ENCODE results near the gene IRGM. TPM values are rescaled to one million over a fixed set of nuclear protein-coding genes. Genes with fewer than 3 reads are reported as not detected.

The IRGM gene
- total and polyA plus RNA-seq, 2 experiments from 2014 or later: not detected

GRCh38 chr5:150860246-150860821 lies 14.0 kb downstream of the IRGM start:
- H3K9me3 ChIP-seq (ENCODE audit: low read depth): no peaks in the 10 kb centered on the region
- 65% methylated on average over 2 of the region's 2 CpGs for WGBS (ENCODE audit: low lambda C conversion rate, missing lambda C conversion rate)
- no peaks in the 10 kb centered on the region for H3K36me3 ChIP-seq (replicated peaks; ENCODE audit: insufficient read depth, low read depth)
- H3K9me2 ChIP-seq (replicated peaks; ENCODE audit: insufficient read depth): no peaks in the 10 kb centered on the region
- no peak overlapping the region for H2AFZ ChIP-seq
- no peak overlapping the region for H3K27ac ChIP-seq
- TF ChIP-seq EZH2 (IDR thresholded peaks at IDR 0.05; ENCODE audit: borderline replicate concordance) (no peak), EZH2phosphoT487 (IDR thresholded peaks at IDR 0.05; ENCODE audit: low read depth, severe bottlenecking, unreplicated experiment) (no peak), CTCF (IDR thresholded peaks at IDR 0.05; ENCODE audit: poor library complexity) (no peak)
- H3K4me2 ChIP-seq: no peak overlapping the region
- DNase-seq (ENCODE audit: low spot score): no peak
- no peaks in the 10 kb centered on the region for H3K79me2 ChIP-seq
- no peaks in the 10 kb centered on the region for H4K20me1 ChIP-seq (ENCODE audit: insufficient read depth, poor library complexity, severe bottlenecking)
- H3K4me1 ChIP-seq (ENCODE audit: insufficient read depth): no peaks in the 10 kb centered on the region
- H3K27me3 ChIP-seq: no peaks in the 10 kb centered on the region
- no peak overlapping the region for H3K4me3 ChIP-seq

- no peak overlapping the region for H3K4me3 ChIP-seq
Measured at GRCh38 chr5:150862070-150862469, 15.7 kb downstream of the IRGM start.

GRCh38 chr5:150879358-150879757 lies 33.0 kb downstream of the IRGM start:
- no peak overlapping the region for H3K4me2 ChIP-seq
- no peaks in the 10 kb centered on the region for H3K9me3 ChIP-seq (ENCODE audit: low read depth)
- no peak overlapping the region for H2AFZ ChIP-seq
- no peaks in the 10 kb centered on the region for H3K27me3 ChIP-seq
- no peaks in the 10 kb centered on the region for H3K79me2 ChIP-seq
- H3K4me3 ChIP-seq: no peak overlapping the region
- no peaks in the 10 kb centered on the region for H3K4me1 ChIP-seq (ENCODE audit: insufficient read depth)
- H3K36me3 ChIP-seq (replicated peaks; ENCODE audit: insufficient read depth, low read depth): no peaks in the 10 kb centered on the region
- TF ChIP-seq EZH2 (IDR thresholded peaks at IDR 0.05; ENCODE audit: borderline replicate concordance): no peak
- no peak for TF ChIP-seq EZH2phosphoT487 (IDR thresholded peaks at IDR 0.05; ENCODE audit: low read depth, severe bottlenecking, unreplicated experiment)
- TF ChIP-seq CTCF (IDR thresholded peaks at IDR 0.05; ENCODE audit: poor library complexity): no peak
- H3K27ac ChIP-seq: no peak overlapping the region
- H4K20me1 ChIP-seq (ENCODE audit: insufficient read depth, poor library complexity, severe bottlenecking): no peaks in the 10 kb centered on the region
- no peaks in the 10 kb centered on the region for H3K9me2 ChIP-seq (replicated peaks; ENCODE audit: insufficient read depth)
- DNase-seq (ENCODE audit: low spot score): no peak

More at GRCh38 chr5:150862070-150862469, 15.7 kb downstream of the IRGM start:
- Histone ChIP-seq H3K36me3 (replicated peaks; ENCODE audit: insufficient read depth, low read depth) (no peaks in the 10 kb centered on the region), H3K27ac (no peak overlapping the region), H3K4me2 (no peak overlapping the region), H3K79me2 (no peaks in the 10 kb centered on the region), H3K4me1 (ENCODE audit: insufficient read depth) (no peaks in the 10 kb centered on the region), H3K9me2 (replicated peaks; ENCODE audit: insufficient read depth) (no peaks in the 10 kb centered on the region), H2AFZ (no peak overlapping the region), H3K9me3 (ENCODE audit: low read depth) (no peaks in the 10 kb centered on the region), H3K27me3 (no peaks in the 10 kb centered on the region), H4K20me1 (ENCODE audit: insufficient read depth, poor library complexity, severe bottlenecking) (no peaks in the 10 kb centered on the region)
- TF ChIP-seq EZH2phosphoT487 (IDR thresholded peaks at IDR 0.05; ENCODE audit: low read depth, severe bottlenecking, unreplicated experiment) (no peak), CTCF (IDR thresholded peaks at IDR 0.05; ENCODE audit: poor library complexity) (no peak), EZH2 (IDR thresholded peaks at IDR 0.05; ENCODE audit: borderline replicate concordance) (no peak)
- no peak for DNase-seq (ENCODE audit: low spot score)
- WGBS (ENCODE audit: low lambda C conversion rate, missing lambda C conversion rate): 91% methylated on average over 1 of the region's 1 CpG
